ENCODE data around the gene SNX5. TPM values are rescaled to one million over a fixed set of nuclear protein-coding genes. Genes with fewer than 3 reads are reported as not detected.

The SNX5 gene
- total and polyA plus RNA-seq, 2 of the 13 experiments (the other 11 are each of a cell fraction or from before 2014, with no cell fraction given) = 664 to 1,040 TPM

- TF ChIP-seq, protein P1, sequence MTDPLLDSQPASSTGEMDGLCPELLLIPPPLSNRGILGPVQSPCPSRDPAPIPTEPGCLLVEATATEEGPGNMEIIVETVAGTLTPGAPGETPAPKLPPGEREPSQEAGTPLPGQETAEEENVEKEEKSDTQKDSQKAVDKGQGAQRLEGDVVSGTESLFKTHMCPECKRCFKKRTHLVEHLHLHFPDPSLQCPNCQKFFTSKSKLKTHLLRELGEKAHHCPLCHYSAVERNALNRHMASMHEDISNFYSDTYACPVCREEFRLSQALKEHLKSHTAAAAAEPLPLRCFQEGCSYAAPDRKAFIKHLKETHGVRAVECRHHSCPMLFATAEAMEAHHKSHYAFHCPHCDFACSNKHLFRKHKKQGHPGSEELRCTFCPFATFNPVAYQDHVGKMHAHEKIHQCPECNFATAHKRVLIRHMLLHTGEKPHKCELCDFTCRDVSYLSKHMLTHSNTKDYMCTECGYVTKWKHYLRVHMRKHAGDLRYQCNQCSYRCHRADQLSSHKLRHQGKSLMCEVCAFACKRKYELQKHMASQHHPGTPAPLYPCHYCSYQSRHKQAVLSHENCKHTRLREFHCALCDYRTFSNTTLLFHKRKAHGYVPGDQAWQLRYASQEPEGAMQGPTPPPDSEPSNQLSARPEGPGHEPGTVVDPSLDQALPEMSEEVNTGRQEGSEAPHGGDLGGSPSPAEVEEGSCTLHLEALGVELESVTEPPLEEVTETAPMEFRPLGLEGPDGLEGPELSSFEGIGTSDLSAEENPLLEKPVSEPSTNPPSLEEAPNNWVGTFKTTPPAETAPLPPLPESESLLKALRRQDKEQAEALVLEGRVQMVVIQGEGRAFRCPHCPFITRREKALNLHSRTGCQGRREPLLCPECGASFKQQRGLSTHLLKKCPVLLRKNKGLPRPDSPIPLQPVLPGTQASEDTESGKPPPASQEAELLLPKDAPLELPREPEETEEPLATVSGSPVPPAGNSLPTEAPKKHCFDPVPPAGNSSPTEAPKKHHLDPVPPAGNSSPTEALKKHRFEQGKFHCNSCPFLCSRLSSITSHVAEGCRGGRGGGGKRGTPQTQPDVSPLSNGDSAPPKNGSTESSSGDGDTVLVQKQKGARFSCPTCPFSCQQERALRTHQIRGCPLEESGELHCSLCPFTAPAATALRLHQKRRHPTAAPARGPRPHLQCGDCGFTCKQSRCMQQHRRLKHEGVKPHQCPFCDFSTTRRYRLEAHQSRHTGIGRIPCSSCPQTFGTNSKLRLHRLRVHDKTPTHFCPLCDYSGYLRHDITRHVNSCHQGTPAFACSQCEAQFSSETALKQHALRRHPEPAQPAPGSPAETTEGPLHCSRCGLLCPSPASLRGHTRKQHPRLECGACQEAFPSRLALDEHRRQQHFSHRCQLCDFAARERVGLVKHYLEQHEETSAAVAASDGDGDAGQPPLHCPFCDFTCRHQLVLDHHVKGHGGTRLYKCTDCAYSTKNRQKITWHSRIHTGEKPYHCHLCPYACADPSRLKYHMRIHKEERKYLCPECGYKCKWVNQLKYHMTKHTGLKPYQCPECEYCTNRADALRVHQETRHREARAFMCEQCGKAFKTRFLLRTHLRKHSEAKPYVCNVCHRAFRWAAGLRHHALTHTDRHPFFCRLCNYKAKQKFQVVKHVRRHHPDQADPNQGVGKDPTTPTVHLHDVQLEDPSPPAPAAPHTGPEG (CRISPR knock-in tag; IDR thresholded peaks at IDR 0.05) = no peak
- TF ChIP-seq REPIN1 (CRISPR knock-in tag; IDR thresholded peaks at IDR 0.05; ENCODE audit: borderline replicate concordance, low read depth) (peak; percentile 54; the same call in 1 of the 2 replicates), MAFF (IDR thresholded peaks at IDR 0.05; ENCODE audit: low read depth, low read length) (no peak), ZNF414 (CRISPR knock-in tag; IDR thresholded peaks at IDR 0.05) (0 out of 2 replicates have a peak, but pooled peaks have one; percentile 28), MAZ (IDR thresholded peaks at IDR 0.05; ENCODE audit: borderline replicate concordance, low read depth, low read length) (0 out of 2 replicates have a peak, but pooled peaks have one; percentile 25), MAZ (CRISPR knock-in tag; IDR thresholded peaks at IDR 0.05; ENCODE audit: low read depth) (no peak), ZNF775 (CRISPR knock-in tag; IDR thresholded peaks at IDR 0.05; ENCODE audit: borderline replicate concordance) (0 out of 2 replicates have a peak, but pooled peaks have one; percentile 26), HDAC1 (CRISPR knock-in tag; IDR thresholded peaks at IDR 0.05) (peak; percentile 25; the same call in 1 of the 2 replicates), CREBL2 (CRISPR knock-in tag; IDR thresholded peaks at IDR 0.05; ENCODE audit: borderline replicate concordance) (peak; percentile 41; the same call in 1 of the 2 replicates), SALL1 (CRISPR knock-in tag; IDR thresholded peaks at IDR 0.05) (peak; percentile 10; the same call in 1 of the 2 replicates), GLI4 (CRISPR knock-in tag; IDR thresholded peaks at IDR 0.05; ENCODE audit: borderline replicate concordance) (no peak), IKZF5 (CRISPR knock-in tag; IDR thresholded peaks at IDR 0.05) (peak; percentile 72; the same call in 1 of the 2 replicates), TGIF2 (CRISPR knock-in tag; IDR thresholded peaks at IDR 0.05) (0 out of 2 replicates have a peak, but pooled peaks have one; percentile 25), LCORL (IDR thresholded peaks at IDR 0.05) (no peak), LCORL (CRISPR knock-in tag; IDR thresholded peaks at IDR 0.05) (peak; percentile 45; the same call in 1 of the 2 replicates)
- TF ChIP-seq, protein P2, sequence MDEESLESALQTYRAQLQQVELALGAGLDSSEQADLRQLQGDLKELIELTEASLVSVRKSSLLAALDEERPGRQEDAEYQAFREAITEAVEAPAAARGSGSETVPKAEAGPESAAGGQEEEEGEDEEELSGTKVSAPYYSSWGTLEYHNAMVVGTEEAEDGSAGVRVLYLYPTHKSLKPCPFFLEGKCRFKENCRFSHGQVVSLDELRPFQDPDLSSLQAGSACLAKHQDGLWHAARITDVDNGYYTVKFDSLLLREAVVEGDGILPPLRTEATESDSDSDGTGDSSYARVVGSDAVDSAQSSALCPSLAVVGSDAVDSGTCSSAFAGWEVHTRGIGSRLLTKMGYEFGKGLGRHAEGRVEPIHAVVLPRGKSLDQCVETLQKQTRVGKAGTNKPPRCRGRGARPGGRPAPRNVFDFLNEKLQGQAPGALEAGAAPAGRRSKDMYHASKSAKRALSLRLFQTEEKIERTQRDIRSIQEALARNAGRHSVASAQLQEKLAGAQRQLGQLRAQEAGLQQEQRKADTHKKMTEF (CRISPR knock-in tag; IDR thresholded peaks at IDR 0.05) = peak; percentile 78
Measured at GRCh38 chr20:17995967-17996819, 27.6 kb upstream of the SNX5 start (continued).
